ENCODE results near the gene CHKB.

DNA sequence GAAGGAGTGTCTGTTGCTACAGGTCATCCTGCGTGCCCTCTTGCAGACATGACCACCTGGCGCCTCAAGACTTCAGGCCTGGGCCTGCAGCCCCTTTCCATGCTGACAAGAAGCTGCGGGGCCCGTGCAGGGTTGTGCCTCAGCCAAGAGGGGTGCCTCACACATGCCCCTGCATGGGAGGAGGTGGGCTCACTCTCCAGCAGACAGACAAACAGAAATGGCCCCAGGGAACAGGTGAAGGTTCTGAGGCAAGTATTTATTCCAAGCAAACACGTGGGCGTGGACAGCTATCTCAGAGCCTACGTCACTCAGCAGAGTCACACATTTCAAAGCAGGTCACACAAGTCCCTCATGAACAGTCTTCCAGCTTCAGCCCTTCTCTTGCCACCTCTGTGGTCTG, 14.0 kb downstream of the CHKB start:
- TF ChIP-seq, protein P1, sequence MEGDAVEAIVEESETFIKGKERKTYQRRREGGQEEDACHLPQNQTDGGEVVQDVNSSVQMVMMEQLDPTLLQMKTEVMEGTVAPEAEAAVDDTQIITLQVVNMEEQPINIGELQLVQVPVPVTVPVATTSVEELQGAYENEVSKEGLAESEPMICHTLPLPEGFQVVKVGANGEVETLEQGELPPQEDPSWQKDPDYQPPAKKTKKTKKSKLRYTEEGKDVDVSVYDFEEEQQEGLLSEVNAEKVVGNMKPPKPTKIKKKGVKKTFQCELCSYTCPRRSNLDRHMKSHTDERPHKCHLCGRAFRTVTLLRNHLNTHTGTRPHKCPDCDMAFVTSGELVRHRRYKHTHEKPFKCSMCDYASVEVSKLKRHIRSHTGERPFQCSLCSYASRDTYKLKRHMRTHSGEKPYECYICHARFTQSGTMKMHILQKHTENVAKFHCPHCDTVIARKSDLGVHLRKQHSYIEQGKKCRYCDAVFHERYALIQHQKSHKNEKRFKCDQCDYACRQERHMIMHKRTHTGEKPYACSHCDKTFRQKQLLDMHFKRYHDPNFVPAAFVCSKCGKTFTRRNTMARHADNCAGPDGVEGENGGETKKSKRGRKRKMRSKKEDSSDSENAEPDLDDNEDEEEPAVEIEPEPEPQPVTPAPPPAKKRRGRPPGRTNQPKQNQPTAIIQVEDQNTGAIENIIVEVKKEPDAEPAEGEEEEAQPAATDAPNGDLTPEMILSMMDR (IDR thresholded peaks at IDR 0.05): no peak
- TF ChIP-seq POLR2A (IDR thresholded peaks at IDR 0.05; ENCODE audit: low read depth) (no peak), EP300 (IDR thresholded peaks at IDR 0.05) (no peak), POLR2AphosphoS5 (IDR thresholded peaks at IDR 0.05) (no peak)

All from esophagus muscularis mucosa (tissue), 4 donors.